OCI-LY3 (cell line): ENCODE data around the gene SLC18A3.

Experiments used
- CTCF ChIP-seq: fragments of 200-600, 300-600 bp; sonication (generic); IDR thresholded peaks from 2 replicates; pipeline ENCODE4 v1.5.1; 2014; ENCODE audit warnings: antibody characterized with exemption, low read length, low read depth
- EZH2phosphoT487 ChIP-seq: fragments of 200-600 bp; shearing (Covaris generic); IDR thresholded peaks from 2 replicates; pipeline ENCODE4 v1.6.1; 2018; ENCODE audit warnings: antibody characterized with exemption, mixed run types, low read depth

DNA sequence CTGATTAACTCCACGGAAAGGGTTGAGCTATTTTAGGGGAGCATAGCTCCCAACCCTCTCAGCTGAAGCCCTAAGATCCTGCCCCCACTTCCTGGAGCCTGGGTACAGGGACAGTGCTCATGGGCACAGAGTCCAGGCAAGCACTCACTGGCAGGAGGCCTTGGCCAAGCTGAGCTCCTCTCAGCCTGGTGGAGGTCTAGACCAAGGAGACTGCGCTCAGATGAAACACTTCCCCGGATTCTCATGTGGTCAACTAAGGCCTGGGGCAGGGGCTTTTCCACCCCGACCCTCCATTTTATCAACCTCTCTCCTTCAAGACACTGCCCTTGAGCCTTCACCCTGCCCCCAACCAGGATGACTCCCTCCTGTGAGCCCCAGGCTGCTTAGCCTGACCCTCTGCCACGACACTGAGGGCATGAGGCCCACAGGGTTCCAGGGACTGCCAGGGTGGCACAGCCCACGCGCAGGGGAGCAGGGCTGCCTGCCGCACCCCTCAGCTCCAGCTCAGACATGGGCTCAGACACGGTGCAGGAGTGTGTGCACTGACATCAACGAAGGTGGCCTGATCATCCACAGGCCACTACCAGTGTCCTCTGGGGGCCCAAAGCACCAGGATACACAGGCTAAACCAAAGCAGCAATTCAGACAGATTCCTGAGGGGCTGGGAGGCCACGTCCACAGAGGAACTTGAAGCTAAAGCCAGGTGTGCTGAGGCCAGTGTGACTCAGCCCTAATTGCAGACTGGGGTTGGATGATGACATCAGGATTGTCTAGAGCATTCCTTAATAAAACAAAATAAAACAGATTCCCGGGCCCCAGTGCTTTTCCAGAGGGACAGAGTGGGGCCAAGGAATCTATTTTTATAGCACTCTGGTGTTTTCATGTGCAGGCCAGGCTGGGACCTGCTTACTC lies 22.6 kb downstream of the SLC18A3 start:
- TF ChIP-seq CTCF (no peak), EZH2phosphoT487 (no peak)
